ENCODE data around the gene SRCAP. TPM values are rescaled to one million over a fixed set of nuclear protein-coding genes. Genes with fewer than 3 reads are reported as not detected.

Gene SRCAP
- total RNA-seq, 1 experiment from 2014 or later: 58.5 TPM

DNA sequence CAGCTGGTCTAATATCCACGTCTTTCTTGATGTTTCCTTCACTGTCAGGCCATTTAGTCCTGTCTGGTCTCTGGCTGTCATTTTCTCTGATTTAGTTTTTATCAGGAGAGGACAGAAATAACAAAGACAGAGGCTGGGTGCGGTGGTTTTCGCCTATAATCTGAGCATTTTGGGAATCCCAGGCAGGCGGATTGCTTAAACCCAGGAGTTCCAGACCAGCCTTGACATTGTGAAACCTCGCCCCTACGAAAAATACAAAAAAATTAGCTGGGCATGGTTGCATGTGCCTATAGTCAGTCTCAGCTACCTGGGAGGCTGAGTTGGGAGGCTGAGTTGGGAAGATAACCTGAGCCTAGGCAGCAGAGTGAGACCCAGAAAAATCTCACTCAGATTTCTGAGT is 7.1 kb downstream of the SRCAP start (continued):
- TF ChIP-seq ZBTB21 (CRISPR knock-in tag; IDR thresholded peaks at IDR 0.05; ENCODE audit: borderline replicate concordance) (no peak), TEAD1 (CRISPR knock-in tag; IDR thresholded peaks at IDR 0.05) (no peak)

DNA sequence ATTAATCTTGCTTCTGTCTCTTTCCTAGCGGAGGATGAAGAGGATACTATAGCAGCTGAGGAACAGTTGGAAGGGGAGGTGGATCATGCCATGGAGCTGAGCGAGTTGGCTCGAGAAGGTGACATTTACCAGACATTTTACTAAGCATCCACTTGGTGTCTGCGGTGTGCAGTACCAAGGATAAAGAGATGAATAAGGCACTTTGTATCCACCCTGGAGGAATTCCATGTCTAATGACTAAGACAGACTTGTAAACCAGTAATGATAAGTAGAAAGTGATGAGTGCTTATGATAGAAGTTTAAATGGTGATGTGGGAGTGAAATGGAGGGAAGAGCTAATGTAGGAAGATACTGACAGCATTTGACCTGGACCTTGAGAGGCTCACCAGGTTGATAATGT is 12.0 kb downstream of the SRCAP start:
- peaks cover 79% of the 10 kb centered on the region for H3K36me3 Mint-ChIP-seq
- TF ChIP-seq ZNF416 (CRISPR knock-in tag; IDR thresholded peaks at IDR 0.05): no peak
- TF ChIP-seq SOX15 (CRISPR knock-in tag; IDR thresholded peaks at IDR 0.05): no peak
- TF ChIP-seq E2F1 (CRISPR knock-in tag; IDR thresholded peaks at IDR 0.05): no peak
- no peak for TF ChIP-seq RORB (CRISPR knock-in tag; IDR thresholded peaks at IDR 0.05)
- TF ChIP-seq AR (CRISPR knock-in tag; IDR thresholded peaks at IDR 0.05): no peak
- no peak for TF ChIP-seq IRF2 (CRISPR knock-in tag; IDR thresholded peaks at IDR 0.05; ENCODE audit: borderline replicate concordance, low read depth)
- no peak for TF ChIP-seq ZNF671 (CRISPR knock-in tag; IDR thresholded peaks at IDR 0.05)

GRCh38 chr16:30711712-30712111 is 12.7 kb downstream of the SRCAP start:
- Mint-ChIP-seq H3K36me3 (peaks cover 81% of the 10 kb centered on the region), H3K27me3 (ENCODE audit: low read depth) (no peaks in the 10 kb centered on the region), H3K27ac (no peak overlapping the region), H3K9me3 (no peaks in the 10 kb centered on the region), H3K4me3 (no peak overlapping the region), H3K4me1 (no peaks in the 10 kb centered on the region)
- ChIA-PET CTCF (interaction anchor here (1.0 kb wide), 1 partner anchor 96 kb away, joined by 3 read pairs; no protein-coding TSS in a partner anchor), POLR2A (interaction anchor here (1.3 kb wide), 1 partner anchor 36 kb away, joined by 4 read pairs; the partner anchor contains the start of gene PHKG2)
- TF ChIP-seq SP1 (CRISPR knock-in tag; conservative IDR thresholded peaks at IDR 0.05) (no peak), ZNF671 (CRISPR knock-in tag; IDR thresholded peaks at IDR 0.05) (no peak), JAZF1 (CRISPR knock-in tag; IDR thresholded peaks at IDR 0.05) (no peak), ZNF232 (CRISPR knock-in tag; IDR thresholded peaks at IDR 0.05) (no peak), PRRX2 (CRISPR knock-in tag; IDR thresholded peaks at IDR 0.05) (no peak), ZNF263 (CRISPR knock-in tag; IDR thresholded peaks at IDR 0.05; ENCODE audit: low read depth) (no peak), ZMAT4 (CRISPR knock-in tag; IDR thresholded peaks at IDR 0.05) (no peak), RORB (CRISPR knock-in tag; IDR thresholded peaks at IDR 0.05) (no peak), ZBTB43 (CRISPR knock-in tag; IDR thresholded peaks at IDR 0.05) (no peak), IRF2 (CRISPR knock-in tag; IDR thresholded peaks at IDR 0.05; ENCODE audit: borderline replicate concordance, low read depth) (no peak), CBFB (CRISPR knock-in tag; IDR thresholded peaks at IDR 0.05; ENCODE audit: low read depth) (no peak), TEAD4 (CRISPR knock-in tag; IDR thresholded peaks at IDR 0.05) (no peak)
- ATAC-seq (no peak), DNase-seq (ENCODE audit: low spot score) (no peak)

More for the DNA sequence above, 12.0 kb downstream of the SRCAP start:
- DNase-seq (ENCODE audit: low spot score): no peak
- Mint-ChIP-seq H3K4me3 (no peak overlapping the region), H3K27ac (no peak overlapping the region), H3K4me1 (no peaks in the 10 kb centered on the region), H3K9me3 (no peaks in the 10 kb centered on the region), H3K27me3 (ENCODE audit: low read depth) (no peaks in the 10 kb centered on the region)
- ATAC-seq: no peak
- ChIA-PET POLR2A (no interaction called here), CTCF (no interaction called here)

Data from WTC11 (cell line).